ENCODE results near the gene AEBP1.
"Not testable (repeated sequence)": the region's sequence is repeated elsewhere in the genome, so short reads cannot be mapped to it uniquely, and the experiment has no call there.

AEBP1 gene

GRCh38 chr7:44121761-44122420 lies 17.7 kb downstream of the AEBP1 start:
- Mint-ChIP-seq H3K27ac (peak overlapping the region; percentile 76), H3K4me3 (peak overlapping the region; percentile 78)

GRCh38 chr7:44122529-44122928 lies 18.4 kb downstream of the AEBP1 start:
- Mint-ChIP-seq H3K36me3 (peaks cover 15% of the 10 kb centered on the region), H3K4me3 (peak overlapping the region; percentile 78), H3K4me1 (peaks cover 12% of the 10 kb centered on the region), H3K27me3 (no peaks in the 10 kb centered on the region), H3K27ac (peak overlapping the region; percentile 76), H3K9me3 (peaks cover 5% of the 10 kb centered on the region)
- DNase-seq (ENCODE audit: low spot score in 2 of 2) = no peak
- ATAC-seq (ENCODE audit: low read depth) = no peak

More at GRCh38 chr7:44121761-44122420, 17.7 kb downstream of the AEBP1 start:
- Mint-ChIP-seq H3K9me3 (peaks cover 2% of the 10 kb centered on the region), H3K27me3 (no peaks in the 10 kb centered on the region), H3K36me3 (peaks cover 15% of the 10 kb centered on the region), H3K4me1 (peaks cover 14% of the 10 kb centered on the region)
- ATAC-seq (ENCODE audit: low read depth) (no peak), DNase-seq (ENCODE audit: low spot score in 2 of 2) (no peak)

GRCh38 chr7:44123190-44124003 lies 19.3 kb downstream of the AEBP1 start, which contains the start of gene POLD2:
Gene POLD2 (minus strand): TSS chr7:44123548. CDS start chr7:44122053, 1,495 bp downstream.
- peak within 1 kb of the TSS; percentile 91 for H3K4me3 Mint-ChIP-seq
- peaks cover 5% of the 10 kb centered on the region for H3K9me3 Mint-ChIP-seq
- peak within 1 kb of the TSS; percentile 76 for H3K27ac Mint-ChIP-seq
- peaks cover 12% of the 10 kb centered on the region for H3K4me1 Mint-ChIP-seq
- no peaks in the 10 kb centered on the region for H3K27me3 Mint-ChIP-seq
- ATAC-seq (ENCODE audit: low read depth) (peak; percentile 97), DNase-seq (ENCODE audit: low spot score in 2 of 2) (peak; percentile 93 to 94)
- peaks cover 12% of the 10 kb centered on the region for H3K36me3 Mint-ChIP-seq

- H3K4me3 Mint-ChIP-seq = peak overlapping the region; percentile 22
- H3K36me3 Mint-ChIP-seq = peaks cover 8% of the 10 kb centered on the region
- ATAC-seq (ENCODE audit: low read depth) (no peak), DNase-seq (ENCODE audit: low spot score in 2 of 2) (no peak)
- H3K27ac Mint-ChIP-seq = no peak overlapping the region
- no peaks in the 10 kb centered on the region for H3K27me3 Mint-ChIP-seq
- H3K4me1 Mint-ChIP-seq = peaks cover 10% of the 10 kb centered on the region
- peaks cover 5% of the 10 kb centered on the region for H3K9me3 Mint-ChIP-seq
Measured at GRCh38 chr7:44124822-44125202, 20.7 kb downstream of the AEBP1 start.

- H3K27ac Mint-ChIP-seq; H3K4me1 Mint-ChIP-seq; H3K36me3 Mint-ChIP-seq; H3K27me3 Mint-ChIP-seq; ATAC-seq (ENCODE audit: low read depth); DNase-seq (ENCODE audit: low spot score in 2 of 2); H3K9me3 Mint-ChIP-seq; H3K4me3 Mint-ChIP-seq: not testable (repeated sequence)
Measured at GRCh38 chr7:44126574-44126973, 22.4 kb downstream of the AEBP1 start.

GRCh38 chr7:44127161-44127560 lies 23.0 kb downstream of the AEBP1 start:
- no peaks in the 10 kb centered on the region for H3K36me3 Mint-ChIP-seq
- H3K27me3 Mint-ChIP-seq = no peaks in the 10 kb centered on the region
- DNase-seq (ENCODE audit: low spot score in 2 of 2) (no peak), ATAC-seq (ENCODE audit: low read depth) (no peak)
- peaks cover 5% of the 10 kb centered on the region for H3K9me3 Mint-ChIP-seq
- no peak overlapping the region for H3K27ac Mint-ChIP-seq
- H3K4me3 Mint-ChIP-seq = no peak overlapping the region
- peaks cover 8% of the 10 kb centered on the region for H3K4me1 Mint-ChIP-seq

GRCh38 chr7:44128721-44129582 lies 24.8 kb downstream of the AEBP1 start:
- no peak for DNase-seq (ENCODE audit: low spot score in 2 of 2)

GRCh38 chr7:44131173-44132029 lies 27.3 kb downstream of the AEBP1 start:
- no peak for ATAC-seq (ENCODE audit: low read depth)
- Mint-ChIP-seq H3K27ac (no peak overlapping the region), H3K9me3 (peaks cover 5% of the 10 kb centered on the region)

More at GRCh38 chr7:44128721-44129582, 24.8 kb downstream of the AEBP1 start:
- H3K36me3 Mint-ChIP-seq = no peaks in the 10 kb centered on the region
- H3K9me3 Mint-ChIP-seq = peaks cover 5% of the 10 kb centered on the region
- H3K27ac Mint-ChIP-seq = no peak overlapping the region
- ATAC-seq (ENCODE audit: low read depth) = no peak
- H3K4me1 Mint-ChIP-seq = peaks cover 3% of the 10 kb centered on the region
- no peak overlapping the region for H3K4me3 Mint-ChIP-seq
- no peaks in the 10 kb centered on the region for H3K27me3 Mint-ChIP-seq

GRCh38 chr7:44132039-44132438 lies 27.9 kb downstream of the AEBP1 start:
- no peak for ATAC-seq (ENCODE audit: low read depth)
- Mint-ChIP-seq H3K4me3 (no peak overlapping the region), H3K27ac (no peak overlapping the region), H3K9me3 (peaks cover 2% of the 10 kb centered on the region), H3K36me3 (no peaks in the 10 kb centered on the region), H3K4me1 (no peaks in the 10 kb centered on the region), H3K27me3 (no peaks in the 10 kb centered on the region)
- DNase-seq (ENCODE audit: low spot score in 2 of 2) = no peak

More at GRCh38 chr7:44131173-44132029, 27.3 kb downstream of the AEBP1 start:
- Mint-ChIP-seq H3K4me3 (no peak overlapping the region), H3K27me3 (no peaks in the 10 kb centered on the region), H3K4me1 (no peaks in the 10 kb centered on the region), H3K36me3 (no peaks in the 10 kb centered on the region)
- no peak for DNase-seq (ENCODE audit: low spot score in 2 of 2)

- DNase-seq (ENCODE audit: low spot score in 2 of 2) (no peak), ATAC-seq (ENCODE audit: low read depth) (no peak)
- Mint-ChIP-seq H3K4me1 (no peaks in the 10 kb centered on the region), H3K4me3 (no peak overlapping the region), H3K36me3 (no peaks in the 10 kb centered on the region), H3K9me3 (no peaks in the 10 kb centered on the region), H3K27ac (no peak overlapping the region), H3K27me3 (no peaks in the 10 kb centered on the region)
Measured at GRCh38 chr7:44133295-44133694, 29.1 kb downstream of the AEBP1 start.

- no peaks in the 10 kb centered on the region for H3K36me3 Mint-ChIP-seq
- no peak overlapping the region for H3K4me3 Mint-ChIP-seq
- H3K27ac Mint-ChIP-seq = no peak overlapping the region
- H3K9me3 Mint-ChIP-seq = no peaks in the 10 kb centered on the region
- DNase-seq (ENCODE audit: low spot score in 2 of 2) (no peak), ATAC-seq (ENCODE audit: low read depth) (no peak)
- H3K27me3 Mint-ChIP-seq = no peaks in the 10 kb centered on the region
- H3K4me1 Mint-ChIP-seq = no peaks in the 10 kb centered on the region
Measured at GRCh38 chr7:44134943-44135628, 30.9 kb downstream of the AEBP1 start.

GRCh38 chr7:44136731-44137130 lies 32.6 kb downstream of the AEBP1 start:
- no peaks in the 10 kb centered on the region for H3K4me1 Mint-ChIP-seq
- H3K9me3 Mint-ChIP-seq = no peaks in the 10 kb centered on the region
- no peaks in the 10 kb centered on the region for H3K36me3 Mint-ChIP-seq
- ATAC-seq (ENCODE audit: low read depth) (no peak), DNase-seq (ENCODE audit: low spot score in 2 of 2) (no peak)
- H3K27ac Mint-ChIP-seq = no peak overlapping the region
- no peak overlapping the region for H3K4me3 Mint-ChIP-seq
- no peaks in the 10 kb centered on the region for H3K27me3 Mint-ChIP-seq

- Mint-ChIP-seq H3K36me3 (no peaks in the 10 kb centered on the region), H3K4me1 (no peaks in the 10 kb centered on the region), H3K27me3 (no peaks in the 10 kb centered on the region), H3K27ac (no peak overlapping the region), H3K4me3 (no peak overlapping the region), H3K9me3 (no peaks in the 10 kb centered on the region)
- DNase-seq (ENCODE audit: low spot score in 2 of 2) (no peak), ATAC-seq (ENCODE audit: low read depth) (no peak)
Measured at GRCh38 chr7:44138698-44139097, 34.6 kb downstream of the AEBP1 start.

Data from memory B cell (primary cell).